GM12878 (cell line): ENCODE results near the gene CRACDL. TPM values are rescaled to one million over a fixed set of nuclear protein-coding genes. Genes with fewer than 3 reads are reported as not detected.
A peak's percentile ranks its signal among the peaks of the same experiment; 100 is the strongest.

Experiments
- ATAC-seq: fragments of 200-7000 bp; cut with Tn5 transposase; 3 replicates; pipeline ENCODE4 v1.9.1; 2020; ENCODE audit warnings: mild to moderate bottlenecking, moderate library complexity
- BruUV-seq: library from RNA; stranded (reverse); fragments of 400-500 nt; replicated peaks from 2 replicates; lab custom pipeline; 2021; lab: Mats Ljungman, UMichigan
- CTCF ChIA-PET: fragments of 300-600 bp; sonication (Branson Sonifier 250); formaldehyde crosslinking; extraction: SDS; loops from one replicate; lab custom pipeline; 2021; ENCODE audit warnings: inconsistent platforms; lab: Yijun Ruan, JAX
- POLR2A ChIA-PET: fragments of 350-600 bp; formaldehyde crosslinking; extraction: SDS; loops from one replicate; lab custom pipeline; 2021; ENCODE audit warnings: inconsistent platforms; lab: Charles Lee
- RAD21 ChIA-PET: fragments of 300-600 bp; sonication (Branson Sonifier 250); formaldehyde crosslinking; loops from one replicate; lab custom pipeline; 2023; ENCODE audit warnings: antibody characterized with exemption; ENCODE audit not compliant: unreplicated experiment; lab: Charles Lee
- SMC1A ChIA-PET: fragments of 300-600 bp; sonication (Branson Sonifier 250); formaldehyde crosslinking; loops from one replicate; lab custom pipeline; 2023; ENCODE audit not compliant: unreplicated experiment, uncharacterized antibody; lab: Charles Lee
- DNase-seq: peaks from one replicate; pipeline ENCODE4 v3.0.0-alpha.2; 2011; ENCODE audit warnings: low read depth, low spot score
- FAIRE-seq: peaks from 3 replicates; lab custom pipeline; 2011; peaks lifted over from hg19 to GRCh38; lab: Jason Lieb, UNC
- H2AFZ ChIP-seq: 2 replicates; pipeline ENCODE4 v1.6.0; 2011; ENCODE audit warnings: low read depth, low read length, control low read depth; ENCODE audit not compliant: control insufficient read depth
- H3K27ac ChIP-seq: 2 replicates; pipeline ENCODE4 v1.5.1; 2011; ENCODE audit warnings: control low read depth; ENCODE audit not compliant: control insufficient read depth, insufficient read depth
- H3K27me3 ChIP-seq, 2 experiments: replicated peaks in 1 of 2; 2 replicates each; pipeline versions ENCODE4 v1.6.0 to v1.6.1; 2011; ENCODE audit warnings: low read length in 1 of 2; ENCODE audit not compliant: control insufficient read depth in 2 of 2, insufficient read depth in 2 of 2
- H3K36me3 ChIP-seq, 2 experiments: 2 replicates each; pipeline ENCODE4 v1.5.1; 2011; ENCODE audit warnings: low read length in 1 of 2; ENCODE audit not compliant: control insufficient read depth in 2 of 2, insufficient read depth in 2 of 2
- H3K4me1 ChIP-seq: 2 replicates; pipeline ENCODE4 v1.6.1; 2011; ENCODE audit warnings: mild to moderate bottlenecking, low read length, moderate library complexity, mixed read lengths; ENCODE audit not compliant: control insufficient read depth, insufficient read depth
- H3K4me2 ChIP-seq: 2 replicates; pipeline ENCODE4 v1.6.0; 2011; ENCODE audit warnings: control low read depth; ENCODE audit not compliant: control insufficient read depth, insufficient read depth
- H3K4me3 ChIP-seq: fragments of 200-600 bp; sonication (generic); 2 replicates; pipeline ENCODE4 v1.5.1; 2016
- H3K79me2 ChIP-seq: 2 replicates; pipeline ENCODE4 v1.6.0; 2011; ENCODE audit warnings: low read length; ENCODE audit not compliant: control insufficient read depth, insufficient read depth
- H3K9ac ChIP-seq: 2 replicates; pipeline ENCODE4 v1.8.0; 2011; ENCODE audit warnings: low read length, control low read depth, mixed read lengths; ENCODE audit not compliant: control insufficient read depth, insufficient read depth
- H3K9me3 ChIP-seq: replicated peaks from 3 replicates; pipeline ENCODE4 v1.5.1; 2011; ENCODE audit warnings: mild to moderate bottlenecking, low read length; ENCODE audit not compliant: control insufficient read depth, insufficient read depth
- H4K20me1 ChIP-seq: 2 replicates; pipeline ENCODE4 v1.6.0; 2011; ENCODE audit not compliant: control insufficient read depth, insufficient read depth
- CHD4 ChIP-seq: fragments of 200-600 bp; sonication (generic); IDR thresholded peaks from 2 replicates; pipeline ENCODE4 v1.6.1; 2016; ENCODE audit warnings: mild to moderate bottlenecking
- EZH2 ChIP-seq: IDR thresholded peaks from 2 replicates; pipeline ENCODE4 v1.6.1; 2012; ENCODE audit warnings: low read depth, mild to moderate bottlenecking, control low read depth, inconsistent platforms, low read length, borderline replicate concordance; ENCODE audit not compliant: control insufficient read depth
- FOXM1 ChIP-seq: IDR thresholded peaks from 2 replicates; pipeline ENCODE4 v1.6.1; 2012; ENCODE audit warnings: low read depth, mild to moderate bottlenecking, inconsistent platforms, low read length, moderate library complexity
- IKZF2 ChIP-seq, 2 experiments: fragments of 450-650 bp; IDR thresholded peaks; 2 replicates each; pipeline ENCODE4 v1.6.1; 2017; ENCODE audit warnings: mild to moderate bottlenecking in 2 of 2, moderate library complexity in 2 of 2
- NFIC ChIP-seq: IDR thresholded peaks from 2 replicates; pipeline ENCODE4 v1.6.1; 2012; ENCODE audit warnings: low read depth, mild to moderate bottlenecking, inconsistent platforms, low read length, moderate library complexity
- RB1 ChIP-seq: fragments of 450-650 bp; formaldehyde crosslinking; IDR thresholded peaks from 2 replicates; pipeline ENCODE4 v1.6.1; 2017; ENCODE audit warnings: mild to moderate bottlenecking, borderline replicate concordance
- SIX5 ChIP-seq: IDR thresholded peaks from 2 replicates; pipeline ENCODE4 v1.6.1; 2011; ENCODE audit warnings: mild to moderate bottlenecking, low read depth, low read length, moderate library complexity; ENCODE audit not compliant: severe bottlenecking
- SRF ChIP-seq, 2 experiments: IDR thresholded peaks; 2 replicates each; pipeline ENCODE4 v1.6.1; 2011; ENCODE audit warnings: low read depth in 2 of 2, low read length in 2 of 2, mild to moderate bottlenecking in 1 of 2, moderate library complexity in 1 of 2
- TCF3 ChIP-seq: IDR thresholded peaks from 2 replicates; pipeline ENCODE4 v1.6.1; 2012; ENCODE audit warnings: low read depth, mild to moderate bottlenecking, low read length, borderline replicate concordance; ENCODE audit not compliant: insufficient read depth
- ZNF384 ChIP-seq: IDR thresholded peaks from 2 replicates; pipeline ENCODE4 v1.6.1; 2012; ENCODE audit warnings: low read depth, mild to moderate bottlenecking, low read length, improper control_type of control experiment, borderline replicate concordance
- WGBS: methylation state at CpG from one replicate; pipeline ENCODE4 v1.1.6; 2016; ENCODE audit warnings: low lambda C conversion rate; ENCODE audit not compliant: insufficient replicate concordance, insufficient coverage; ENCODE audit errors: missing lambda C conversion rate; 5-methylcytosine and 5-hydroxymethylcytosine counted together
- in situ Hi-C: fragments of 300-500 bp; cut with MboI; formaldehyde crosslinking; loops from 9 replicates; pipeline ENCODE4 v1.14.3; 2018; ENCODE audit warnings: mixed read lengths
- intact Hi-C: fragments of 100-400 bp; cut with micrococcal nuclease; formaldehyde crosslinking; loops from one replicate; pipeline ENCODE4 v1.14.2; 2022; ENCODE audit not compliant: unreplicated experiment
- polyA plus RNA-seq, 11 experiments: library from polyadenylated mRNA; depleted of rRNA in 4 of 11; unstranded in 6 of 11; stranded (reverse) in 5 of 11; fragments of >200 nt; fragmentation: Nextera tagmentation in 4 of 11; fragmentation: Illumina TruSeq in 1 of 11; extraction: Ambion mirVana in 4 of 11; extraction: Trizol in 1 of 11; gene quantifications; 1 replicate in 1 of 11; 2 replicates in 10 of 11; pipeline versions ENCODE4 v1.2.1 to v1.2.3, GENCODE V29; 2011 to 2016; ENCODE audit warnings: inconsistent platforms in 2 of 11, missing spikeins in 2 of 11, low read depth in 1 of 11
- total RNA-seq, 4 experiments: library from RNA; depleted of rRNA in 3 of 4; stranded (reverse); fragments of >200 nt in 3 of 4; fragmentation: Illumina TruSeq in 1 of 4; extraction: Trizol in 1 of 4; gene quantifications; 2 replicates each; pipeline versions ENCODE4 v1.2.1 to v1.2.3, GENCODE V29; 2013 to 2021
- TF ChIP-seq, protein P1 (sequence below): IDR thresholded peaks from 2 replicates; pipeline ENCODE4 v1.6.1; 2012; ENCODE audit warnings: low read depth, low read length, improper control_type of control experiment
- TF ChIP-seq, protein P2 (sequence below): IDR thresholded peaks from 2 replicates; pipeline ENCODE4 v1.6.1; 2011; ENCODE audit warnings: low read depth, mild to moderate bottlenecking, low read length, moderate library complexity, borderline replicate concordance; ENCODE audit errors: extremely low read depth
- TF ChIP-seq, protein P3 (sequence below): fragments of 450-650 bp; IDR thresholded peaks from 2 replicates; pipeline ENCODE4 v1.6.1; 2017; ENCODE audit warnings: borderline replicate concordance

CRACDL gene
- total and polyA plus RNA-seq, 10 of the 15 experiments (the other 5 are each of a cell fraction or from before 2014, with no cell fraction given) = 0.03 to 0.72 (median 0.14) TPM

DNA sequence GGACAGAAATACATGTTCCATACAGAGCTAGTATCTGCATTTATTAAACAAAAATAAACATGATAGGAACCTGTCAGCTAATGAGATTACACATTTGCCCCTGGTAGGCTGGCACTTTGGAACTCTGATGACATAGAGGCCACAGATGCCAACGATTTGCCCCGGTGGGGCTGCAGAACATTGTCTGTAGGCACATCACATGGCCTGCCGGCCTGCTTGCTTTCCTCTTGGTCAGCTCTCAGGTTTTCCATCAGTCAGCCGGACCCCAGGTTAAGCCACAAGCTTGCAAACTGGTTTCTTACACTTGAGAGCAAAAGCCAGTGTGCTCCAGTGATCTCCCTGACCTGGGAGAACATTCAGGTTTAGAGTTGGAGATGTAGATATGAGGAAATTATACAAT is 60.3 kb downstream of the CRACDL start:
- H3K4me2 ChIP-seq = no peak overlapping the region
- H3K79me2 ChIP-seq = no peaks in the 10 kb centered on the region
- no peaks in the 10 kb centered on the region for H3K27me3 ChIP-seq
- in situ Hi-C loops (no loop called here), intact Hi-C loops (no loop called here)
- H3K4me3 ChIP-seq = no peak overlapping the region
- no peaks in the 10 kb centered on the region for H4K20me1 ChIP-seq
- no peak for FAIRE-seq
- BruUV-seq = no TSS peak
- DNase-seq = no peak
- H3K9me3 ChIP-seq = no peaks in the 10 kb centered on the region
- ChIA-PET POLR2A (no interaction called here), SMC1A (interaction anchor here (0.9 kb wide), 1 partner anchor 10 kb away, joined by 3 read pairs; no protein-coding TSS in a partner anchor), CTCF (no interaction called here), RAD21 (interaction anchor here (1.3 kb wide), 1 partner anchor 226 kb away, joined by 4 read pairs; no protein-coding TSS in a partner anchor)
- WGBS = 25% methylated on average over 4 of the region's 4 CpGs
- H3K9ac ChIP-seq = no peak overlapping the region
- no peaks in the 10 kb centered on the region; the same call in 1 of the 2 replicates for H3K4me1 ChIP-seq
- no peak overlapping the region for H3K27ac ChIP-seq
- H3K36me3 ChIP-seq = no peaks in the 10 kb centered on the region
- TF ChIP-seq, protein P1, sequence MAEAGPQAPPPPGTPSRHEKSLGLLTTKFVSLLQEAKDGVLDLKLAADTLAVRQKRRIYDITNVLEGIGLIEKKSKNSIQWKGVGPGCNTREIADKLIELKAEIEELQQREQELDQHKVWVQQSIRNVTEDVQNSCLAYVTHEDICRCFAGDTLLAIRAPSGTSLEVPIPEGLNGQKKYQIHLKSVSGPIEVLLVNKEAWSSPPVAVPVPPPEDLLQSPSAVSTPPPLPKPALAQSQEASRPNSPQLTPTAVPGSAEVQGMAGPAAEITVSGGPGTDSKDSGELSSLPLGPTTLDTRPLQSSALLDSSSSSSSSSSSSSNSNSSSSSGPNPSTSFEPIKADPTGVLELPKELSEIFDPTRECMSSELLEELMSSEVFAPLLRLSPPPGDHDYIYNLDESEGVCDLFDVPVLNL = no peak
- TF ChIP-seq FOXM1 (peak; percentile 13; the same call in 1 of the 2 replicates), NFIC (0 out of 2 replicates have a peak, but pooled peaks have one; percentile 1)
- no peak overlapping the region for H2AFZ ChIP-seq
- no peak; the same call in 1 of the 3 replicates for ATAC-seq

DNA sequence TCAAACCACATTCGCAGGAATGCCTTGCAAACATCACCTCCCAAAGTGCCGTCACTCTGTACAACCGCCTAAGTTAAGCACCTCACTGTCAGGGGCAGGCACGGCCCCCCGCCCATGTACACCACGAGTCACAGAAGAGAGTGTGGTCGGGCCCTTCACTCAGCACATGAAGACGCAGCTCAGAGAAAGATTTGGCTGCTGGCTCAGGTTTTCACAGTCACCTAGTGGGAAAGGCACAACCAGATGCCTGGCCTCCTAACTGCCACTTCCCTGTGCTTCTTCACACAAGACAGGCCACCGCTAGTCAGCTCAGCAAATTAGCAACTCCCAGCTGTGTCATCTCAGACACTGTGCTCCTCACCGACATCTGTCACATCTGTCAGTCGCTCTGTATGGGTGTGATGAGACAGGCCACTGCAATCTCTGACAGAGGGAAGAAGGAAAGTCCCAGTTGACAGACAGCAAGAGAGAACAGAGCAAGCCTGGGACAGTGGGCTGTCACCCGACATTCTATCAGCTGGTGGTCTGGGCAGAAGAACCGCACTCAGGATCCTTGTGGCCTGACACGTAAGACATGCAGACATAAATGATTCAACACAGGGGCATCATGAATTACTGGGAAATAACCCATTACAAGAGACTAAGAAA is 60.8 kb downstream of the CRACDL start:
- in situ Hi-C loops (no loop called here), intact Hi-C loops (no loop called here)
- ATAC-seq (peak; percentile 83), FAIRE-seq (peak; percentile 82), DNase-seq (peak; percentile 4)
- Histone ChIP-seq H3K4me1 (no peaks in the 10 kb centered on the region; the same call in 1 of the 2 replicates), H4K20me1 (no peaks in the 10 kb centered on the region), H3K27ac (no peak overlapping the region), H2AFZ (peak overlapping the region; percentile 15), H3K79me2 (no peaks in the 10 kb centered on the region), H3K9me3 (no peaks in the 10 kb centered on the region), H3K4me2 (no peak overlapping the region), H3K9ac (no peak overlapping the region), H3K4me3 (no peak overlapping the region), H3K27me3 (no peaks in the 10 kb centered on the region), H3K36me3 (no peaks in the 10 kb centered on the region)
- WGBS = 25% methylated on average over 14 of the region's 14 CpGs
- RAD21 ChIA-PET = interaction anchor here (1.3 kb wide), 1 partner anchor 226 kb away, joined by 4 read pairs; no protein-coding TSS in a partner anchor
- CTCF ChIA-PET = no interaction called here
- BruUV-seq = no TSS peak
- SMC1A ChIA-PET = interaction anchor here (0.9 kb wide), 1 partner anchor 9 kb away, joined by 3 read pairs; no protein-coding TSS in a partner anchor
- POLR2A ChIA-PET = no interaction called here
- no peak for TF ChIP-seq RB1
- TF ChIP-seq TCF3 = peak; percentile 93
- TF ChIP-seq CHD4 = no peak
- no peak for TF ChIP-seq ZNF384
- TF ChIP-seq, protein P2, sequence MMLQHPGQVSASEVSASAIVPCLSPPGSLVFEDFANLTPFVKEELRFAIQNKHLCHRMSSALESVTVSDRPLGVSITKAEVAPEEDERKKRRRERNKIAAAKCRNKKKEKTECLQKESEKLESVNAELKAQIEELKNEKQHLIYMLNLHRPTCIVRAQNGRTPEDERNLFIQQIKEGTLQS = no peak
- 0 out of 4 replicates have a peak, but pooled peaks of 1 of the 2 experiments have one; percentile 24 for TF ChIP-seq SRF (IDR thresholded peaks at IDR 0.05; ENCODE audit: low read depth in 2 of 2, low read length in 2 of 2)
- peak; percentile 42 to 45; a peak in 2 of 4 replicates for TF ChIP-seq IKZF2 (IDR thresholded peaks at IDR 0.05)
- TF ChIP-seq EZH2 = no peak
- no peak for TF ChIP-seq SIX5
- TF ChIP-seq, protein P3, sequence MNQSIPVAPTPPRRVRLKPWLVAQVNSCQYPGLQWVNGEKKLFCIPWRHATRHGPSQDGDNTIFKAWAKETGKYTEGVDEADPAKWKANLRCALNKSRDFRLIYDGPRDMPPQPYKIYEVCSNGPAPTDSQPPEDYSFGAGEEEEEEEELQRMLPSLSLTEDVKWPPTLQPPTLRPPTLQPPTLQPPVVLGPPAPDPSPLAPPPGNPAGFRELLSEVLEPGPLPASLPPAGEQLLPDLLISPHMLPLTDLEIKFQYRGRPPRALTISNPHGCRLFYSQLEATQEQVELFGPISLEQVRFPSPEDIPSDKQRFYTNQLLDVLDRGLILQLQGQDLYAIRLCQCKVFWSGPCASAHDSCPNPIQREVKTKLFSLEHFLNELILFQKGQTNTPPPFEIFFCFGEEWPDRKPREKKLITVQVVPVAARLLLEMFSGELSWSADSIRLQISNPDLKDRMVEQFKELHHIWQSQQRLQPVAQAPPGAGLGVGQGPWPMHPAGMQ = no peak
